Renal cortex interstitium (tissue), 11 donors: ENCODE data around the gene RRP1. TPM values are rescaled to one million over a fixed set of nuclear protein-coding genes. Genes with fewer than 3 reads are reported as not detected.

Experiments used
- DNase-seq, 11 donors: peaks; one replicate each; pipeline ENCODE4 v3.0.0-alpha.2; 2013; ENCODE audit warnings: low read depth in 9 of 11, low spot score in 4 of 11; ENCODE audit errors: extremely low read depth in 1 of 11
- polyA plus RNA-seq, 3 donors: library from polyadenylated mRNA; unstranded; fragments of 120-200 nt; gene quantifications; one replicate each; pipeline ENCODE4 v1.2.1, GENCODE V29; 2013; ENCODE audit not compliant: insufficient read length in 3 of 3

The RRP1 gene
- polyA plus RNA-seq, 3 donors = 31.3 to 33.7 (median 31.7) TPM

GRCh38 chr21:43847301-43847700 lies 57.9 kb downstream of the RRP1 start:
- DNase-seq = no peak

- DNase-seq = no peak
These were observed 59.4 kb downstream of the RRP1 start for GRCh38 chr21:43848771-43849170.

- no peak for DNase-seq
These were observed 60.3 kb downstream of the RRP1 start for GRCh38 chr21:43849532-43850299.

- DNase-seq = no peak
These were observed 61.4 kb downstream of the RRP1 start for GRCh38 chr21:43850728-43851295.

GRCh38 chr21:43851593-43851992 lies 62.2 kb downstream of the RRP1 start:
- DNase-seq = no peak

GRCh38 chr21:43853851-43854772 lies 64.7 kb downstream of the RRP1 start:
- DNase-seq = no peak

Other genes starting within 250 kb of the RRP1 start
- 1 to 10 TPM; 1.6 to 2.3 (median 2.3) TPM for gene HSF2BP, start 130.1 kb upstream of the RRP1 start, polyA plus RNA-seq
- 10 to 100 TPM; 28.6 to 32.9 (median 32.3) TPM for gene RRP1B, start 130.0 kb upstream of the RRP1 start, polyA plus RNA-seq
- gene PDXK, start 70.4 kb upstream of the RRP1 start, polyA plus RNA-seq = 100 to 1,000 TPM in 1 of 3 donors, 10 to 100 TPM in 2; 67.8 to 104 (median 70.2) TPM
- gene CSTB, start 13.3 kb upstream of the RRP1 start, polyA plus RNA-seq = 10 to 100 TPM; 45.4 to 49.4 (median 47.3) TPM
- gene AGPAT3, start 75.6 kb downstream of the RRP1 start, polyA plus RNA-seq = 10 to 100 TPM; 54.0 to 78.0 (median 60.4) TPM
- 10 to 100 TPM; 33.5 to 45.4 (median 41.9) TPM for gene TRAPPC10, start 222.7 kb downstream of the RRP1 start, polyA plus RNA-seq